GM21786 (cell line): ENCODE results near the gene HOXD12.

Source experiments
- ATAC-seq: cut with Tn5 transposase; IDR thresholded peaks from one replicate; pipeline ENCODE4 v1.9.1; 2021; ENCODE audit not compliant: unreplicated experiment

The HOXD12 gene

GRCh38 chr2:176105078-176105729 lies 5.6 kb downstream of the HOXD12 start:
- no peak for ATAC-seq

GRCh38 chr2:176105730-176106580 lies 6.4 kb downstream of the HOXD12 start:
- ATAC-seq = no peak

GRCh38 chr2:176106581-176107539 lies 7.3 kb downstream of the HOXD12 start, which contains the start of gene HOXD11:
TSS of gene HOXD11 (plus strand) at chr2:176107280. CDS start at chr2:176107356, 76 bp downstream.
- no peak for ATAC-seq

- no peak for ATAC-seq
Observed at GRCh38 chr2:176107731-176108181, 8.2 kb downstream of the HOXD12 start.

- no peak for ATAC-seq
Observed at GRCh38 chr2:176109192-176109901, 9.8 kb downstream of the HOXD12 start.

GRCh38 chr2:176109946-176110345 lies 10.4 kb downstream of the HOXD12 start:
- ATAC-seq = no peak

- no peak for ATAC-seq
Observed at GRCh38 chr2:176110415-176111308, 11.1 kb downstream of the HOXD12 start.

- no peak for ATAC-seq
Observed at GRCh38 chr2:176111309-176111663, 11.7 kb downstream of the HOXD12 start.

GRCh38 chr2:176111846-176112374 lies 12.3 kb downstream of the HOXD12 start:
- no peak for ATAC-seq

GRCh38 chr2:176112375-176113302 lies 13.0 kb downstream of the HOXD12 start:
- no peak for ATAC-seq

- no peak for ATAC-seq
Observed at GRCh38 chr2:176114120-176114929, 14.7 kb downstream of the HOXD12 start.

- no peak for ATAC-seq
Observed at GRCh38 chr2:176114930-176115625, 15.5 kb downstream of the HOXD12 start.

GRCh38 chr2:176115883-176116813 lies 16.6 kb downstream of the HOXD12 start, which contains the start of gene HOXD10:
TSS of gene HOXD10 (plus strand) at chr2:176116778. CDS start at chr2:176116834, 56 bp downstream.
- ATAC-seq = no peak

- ATAC-seq = no peak
Observed at GRCh38 chr2:176117162-176117822, 17.7 kb downstream of the HOXD12 start.

GRCh38 chr2:176117823-176118371 lies 18.3 kb downstream of the HOXD12 start:
- ATAC-seq = no peak
